Thyroid gland (tissue), 4 donors: ENCODE results near the gene GALT.

ENCODE experiments used
- POLR2A ChIP-seq, 2 donors: fragments of 450-650 bp; IDR thresholded peaks; one replicate each; pipeline ENCODE4 v1.6.1; 2017; ENCODE audit warnings: antibody characterized with exemption in 2 of 2, mild to moderate bottlenecking in 2 of 2, moderate library complexity in 1 of 2
- TF ChIP-seq, protein P1 (sequence below), 6 experiments: fragments of 200-600 bp in 3 of 6; fragments of 450-650 bp in 3 of 6; sonication (generic) in 3 of 6; IDR thresholded peaks; one replicate each; pipeline ENCODE4 v1.5.1; 2016 to 2019; ENCODE audit warnings: antibody characterized with exemption in 6 of 6, mild to moderate bottlenecking in 2 of 6, inconsistent platforms in 1 of 6, moderate library complexity in 1 of 6

DNA sequence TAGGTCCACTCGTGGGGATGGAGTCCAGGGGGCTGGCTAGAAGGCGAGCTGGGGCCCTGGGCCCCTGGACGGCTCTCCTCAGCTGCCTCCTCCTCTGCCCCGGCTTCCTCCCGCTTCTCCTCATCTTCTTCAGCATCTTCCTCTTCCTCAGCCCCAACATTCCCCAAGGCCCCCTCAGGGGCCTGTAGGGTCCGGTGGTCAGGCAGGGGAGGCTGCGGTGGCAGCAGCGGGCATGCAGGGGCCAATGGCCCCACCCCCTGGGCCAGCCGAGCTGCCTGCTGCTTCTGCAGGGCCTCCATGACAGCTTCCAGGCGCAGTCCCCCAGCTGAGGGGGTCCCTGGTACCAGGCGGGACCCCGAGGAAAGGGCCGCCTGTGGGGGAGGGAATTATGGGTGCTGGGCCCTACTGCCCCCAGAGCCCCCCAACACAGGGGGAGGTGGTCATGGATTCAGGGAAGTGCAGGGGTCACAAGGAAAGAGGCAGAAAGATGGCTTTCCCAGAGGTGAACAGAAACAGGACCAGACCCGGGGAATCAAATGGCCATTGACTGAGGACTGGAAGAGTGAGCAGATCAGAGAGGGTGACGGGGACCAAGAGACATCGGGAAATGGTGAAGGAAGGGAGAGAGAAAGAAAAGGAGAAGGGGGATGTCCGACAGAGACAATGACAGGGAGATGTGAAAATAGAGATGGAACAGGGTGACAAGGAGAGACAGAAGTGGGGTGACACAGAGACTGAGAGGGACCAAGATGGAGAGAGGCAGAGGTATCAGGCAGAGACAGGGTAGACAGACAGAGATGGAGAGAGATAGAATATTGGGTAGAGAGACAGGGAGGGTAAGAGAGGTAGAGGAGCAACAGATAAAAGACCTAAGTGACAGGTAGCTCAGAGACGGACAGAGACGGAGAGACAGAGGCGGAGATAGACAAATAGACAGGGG, 18.5 kb upstream of the GALT start:
- TF ChIP-seq, protein P1, sequence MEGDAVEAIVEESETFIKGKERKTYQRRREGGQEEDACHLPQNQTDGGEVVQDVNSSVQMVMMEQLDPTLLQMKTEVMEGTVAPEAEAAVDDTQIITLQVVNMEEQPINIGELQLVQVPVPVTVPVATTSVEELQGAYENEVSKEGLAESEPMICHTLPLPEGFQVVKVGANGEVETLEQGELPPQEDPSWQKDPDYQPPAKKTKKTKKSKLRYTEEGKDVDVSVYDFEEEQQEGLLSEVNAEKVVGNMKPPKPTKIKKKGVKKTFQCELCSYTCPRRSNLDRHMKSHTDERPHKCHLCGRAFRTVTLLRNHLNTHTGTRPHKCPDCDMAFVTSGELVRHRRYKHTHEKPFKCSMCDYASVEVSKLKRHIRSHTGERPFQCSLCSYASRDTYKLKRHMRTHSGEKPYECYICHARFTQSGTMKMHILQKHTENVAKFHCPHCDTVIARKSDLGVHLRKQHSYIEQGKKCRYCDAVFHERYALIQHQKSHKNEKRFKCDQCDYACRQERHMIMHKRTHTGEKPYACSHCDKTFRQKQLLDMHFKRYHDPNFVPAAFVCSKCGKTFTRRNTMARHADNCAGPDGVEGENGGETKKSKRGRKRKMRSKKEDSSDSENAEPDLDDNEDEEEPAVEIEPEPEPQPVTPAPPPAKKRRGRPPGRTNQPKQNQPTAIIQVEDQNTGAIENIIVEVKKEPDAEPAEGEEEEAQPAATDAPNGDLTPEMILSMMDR (IDR thresholded peaks at IDR 0.05) = no peak
- no peak for TF ChIP-seq POLR2A (IDR thresholded peaks at IDR 0.05)
